ENCODE results near the gene GCDH. TPM values are rescaled to one million over a fixed set of nuclear protein-coding genes. Genes with fewer than 3 reads are reported as not detected.

The GCDH gene
- total RNA-seq (10 to 100 TPM; 23.7 to 78.4 (median 35.3) TPM), polyA plus RNA-seq (10 to 100 TPM; 16.2 to 26.9 (median 22.5) TPM)
- long read RNA-seq, donor 1, transcript GCDH-201 (12 exons, 1,956 nt), result major isoform, 6 of 14 reads
- long read RNA-seq, donor 1, partial matches to known transcripts, result 6 of 14 reads
- long read RNA-seq, donor 1, other reads (novel, unspliced or antisense), result 0 of 14 reads
- long read RNA-seq, donor 2, transcript GCDH-201 (12 exons, 1,956 nt), result major isoform, 5 of 17 reads
- long read RNA-seq, donor 2, partial matches to known transcripts, result 12 of 17 reads
- long read RNA-seq, donor 2, other reads (novel, unspliced or antisense), result 0 of 17 reads
- long read RNA-seq, donor 3, partial matches to known transcripts, result 5 of 21 reads
- long read RNA-seq, donor 3, other reads (novel, unspliced or antisense), result 12 of 21 reads
- long read RNA-seq, donor 4, transcript GCDH-201 (12 exons, 1,956 nt), result major isoform, 22 of 25 reads
- long read RNA-seq, donor 4, partial matches to known transcripts, result 1 of 25 reads
- long read RNA-seq, donor 4, other reads (novel, unspliced or antisense), result 1 of 25 reads
- long read RNA-seq, donor 5, transcript GCDH-201 (12 exons, 1,956 nt), result major isoform, 97 of 111 reads
- long read RNA-seq, donor 5, partial matches to known transcripts, result 3 of 111 reads
- long read RNA-seq, donor 5, other reads (novel, unspliced or antisense), result 9 of 111 reads
- long read RNA-seq, donor 6, transcript GCDH-201 (12 exons, 1,956 nt), result major isoform, 22 of 26 reads
- long read RNA-seq, donor 6, partial matches to known transcripts, result 1 of 26 reads
- long read RNA-seq, donor 6, other reads (novel, unspliced or antisense), result 3 of 26 reads
- long read RNA-seq, donor 7, transcript GCDH-201 (12 exons, 1,956 nt), result major isoform, 7 of 12 reads
- long read RNA-seq, donor 7, partial matches to known transcripts, result 5 of 12 reads
- long read RNA-seq, donor 7, other reads (novel, unspliced or antisense), result 0 of 12 reads
- long read RNA-seq, donor 8, transcript GCDH-201 (12 exons, 1,956 nt), result major isoform, 6 of 22 reads
- long read RNA-seq, donor 8, partial matches to known transcripts, result 14 of 22 reads
- long read RNA-seq, donor 8, other reads (novel, unspliced or antisense), result 0 of 22 reads
- long read RNA-seq, donor 9, transcript GCDH-201 (12 exons, 1,956 nt), result major isoform, 7 of 27 reads
- long read RNA-seq, donor 9, partial matches to known transcripts, result 10 of 27 reads
- long read RNA-seq, donor 9, other reads (novel, unspliced or antisense), result 9 of 27 reads
- long read RNA-seq, donor 10, partial matches to known transcripts, result 92 of 109 reads
- long read RNA-seq, donor 10, other reads (novel, unspliced or antisense), result 15 of 109 reads

DNA sequence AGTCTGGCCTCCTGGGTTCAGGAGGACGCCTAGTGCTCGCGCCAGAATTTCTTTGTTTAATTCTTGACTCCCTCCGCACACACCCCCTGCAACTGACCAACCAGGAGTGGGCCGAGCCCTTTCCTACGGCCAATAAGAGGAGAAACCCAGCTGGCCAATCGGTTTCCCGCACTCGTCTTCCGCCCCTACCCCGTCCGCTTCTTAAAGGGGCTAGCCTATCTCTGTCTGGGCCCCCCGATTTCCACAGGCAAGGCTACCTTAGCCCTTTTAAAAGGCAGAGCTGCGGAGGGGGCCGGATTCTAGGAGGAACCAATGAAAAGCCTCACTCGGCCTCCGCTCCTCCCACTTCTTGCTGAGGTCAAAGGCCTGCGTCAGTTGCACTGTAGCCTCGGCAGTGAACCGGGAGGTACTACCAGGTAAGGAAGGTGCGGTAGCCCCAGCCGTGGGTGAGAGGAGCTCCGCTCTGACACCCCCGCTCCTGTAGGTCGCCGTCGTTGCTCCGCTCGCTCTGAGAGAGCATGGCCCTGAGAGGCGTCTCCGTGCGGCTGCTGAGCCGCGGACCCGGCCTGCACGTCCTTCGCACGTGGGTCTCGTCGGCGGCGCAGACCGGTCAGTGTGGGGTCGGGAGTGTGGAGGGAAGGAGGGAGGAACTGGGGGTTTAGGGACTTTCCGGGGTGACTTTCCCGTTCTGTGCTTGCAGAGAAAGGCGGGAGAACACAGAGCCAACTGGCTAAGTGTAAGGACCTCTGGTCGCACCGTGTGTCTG is at the start of gene GCDH:
Gene GCDH, plus strand, starts transcription at position 374 of the 766 bp plus-strand sequence. Its CDS starts 145 bp downstream, at position 519.
- TF ChIP-seq POLR2A (IDR thresholded peaks at IDR 0.05) (peak in 1 of 2 donors; percentile 18), CTCF (IDR thresholded peaks at IDR 0.05) (no peak)
- H3K9me3 ChIP-seq (replicated peaks in 1 of 3), result no peaks in the 10 kb centered on the region
- H3K4me1 ChIP-seq (replicated peaks in 1 of 2), result peaks cover 7 to 12% of the 10 kb centered on the region in 2 donors
- H3K4me3 ChIP-seq, result peak within 1 kb of the TSS; percentile 62 to 85 (median 80)
- WGBS, 4 donors, result 0 to 4% (median 0%) methylated on average over 23 to 49 of the region's 49 CpGs
- intact Hi-C loops (cut with DNase I), result no loop called here
- H3K27ac ChIP-seq, result peak within 1 kb of the TSS in 3 of 5 donors; percentile 50 to 74 (median 74)
- no peaks in the 10 kb centered on the region for H3K27me3 ChIP-seq
- peaks cover 0 to 10% of the 10 kb centered on the region in 2 donors for H3K36me3 ChIP-seq (replicated peaks in 1 of 2)
- peak; percentile 96 to 99 (median 99) for DNase-seq

- TF ChIP-seq POLR2A (IDR thresholded peaks at IDR 0.05), result no peak
- no peak for TF ChIP-seq CTCF (IDR thresholded peaks at IDR 0.05)
- H3K9me3 ChIP-seq (replicated peaks in 1 of 3), result no peaks in the 10 kb centered on the region
- intact Hi-C loops (cut with DNase I), result loop anchor here (5.0 to 10.0 kb wide), 4 partner anchors 40 to 278 kb away; partner anchors contain the start of genes PRDX2 (in 1 of the 2) and THSD8 (in 1 of the 2)
- no peak overlapping the region for H3K4me3 ChIP-seq
- peaks cover 7 to 15% of the 10 kb centered on the region in 2 donors for H3K4me1 ChIP-seq (replicated peaks in 1 of 2)
- H3K36me3 ChIP-seq (replicated peaks in 1 of 2), result no peaks in the 10 kb centered on the region
- H3K27me3 ChIP-seq, result peaks cover 71% of the 10 kb centered on the region
- WGBS, 4 donors, result 83 to 90% (median 89%) methylated on average over 13 to 18 of the region's 18 CpGs
- DNase-seq, result no peak
- no peak overlapping the region for H3K27ac ChIP-seq
Observed at GRCh38 chr19:12842511-12842910, 48.4 kb upstream of the GCDH start.

DNA sequence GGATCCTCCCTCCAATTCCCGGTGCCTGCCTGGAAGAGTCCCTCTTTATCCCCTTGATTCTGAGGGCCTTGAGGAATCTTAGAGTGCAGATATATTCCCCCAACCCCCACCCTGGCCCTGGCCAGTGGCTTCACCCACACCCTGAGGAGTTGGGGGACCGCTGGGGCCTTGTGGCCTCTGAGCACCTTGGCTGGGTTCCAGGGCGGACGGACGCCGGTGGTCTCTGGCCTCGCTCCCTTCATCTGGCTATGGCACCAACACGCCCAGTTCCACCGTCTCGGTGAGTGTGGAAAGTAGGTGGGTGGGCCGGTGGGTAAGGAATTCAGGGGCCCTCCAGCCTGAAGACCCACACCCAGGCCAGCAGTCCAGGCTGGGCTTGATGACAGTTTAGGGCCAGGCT is 47.6 kb upstream of the GCDH start:
- no peaks in the 10 kb centered on the region for H3K9me3 ChIP-seq (replicated peaks in 1 of 3)
- WGBS, 4 donors, result 71 to 88% (median 76%) methylated on average over 1 to 11 of the region's 11 CpGs
- H3K4me1 ChIP-seq (replicated peaks in 1 of 2), result peaks cover 7 to 18% of the 10 kb centered on the region in 2 donors
- H3K27me3 ChIP-seq, result peaks cover 65% of the 10 kb centered on the region
- H3K36me3 ChIP-seq (replicated peaks in 1 of 2), result no peaks in the 10 kb centered on the region
- DNase-seq, result no peak
- H3K4me3 ChIP-seq, result no peak overlapping the region
- TF ChIP-seq CTCF (IDR thresholded peaks at IDR 0.05), result no peak
- TF ChIP-seq POLR2A (IDR thresholded peaks at IDR 0.05), result no peak
- intact Hi-C loops (cut with DNase I), result loop anchor here (5.0 to 10.0 kb wide), 4 partner anchors 41 to 279 kb away; partner anchors contain the start of genes PRDX2 (in 1 of the 2) and THSD8 (in 1 of the 2)
- no peak overlapping the region for H3K27ac ChIP-seq
